GM21529 (cell line): ENCODE data around the gene NRSN2.
A peak's percentile ranks its signal among the peaks of the same experiment; 100 is the strongest.
"Not testable (repeated sequence)": the region's sequence is repeated elsewhere in the genome, so short reads cannot be mapped to it uniquely, and the experiment has no call there.

ENCODE experiments used
- ATAC-seq: cut with Tn5 transposase; IDR thresholded peaks from one replicate; pipeline ENCODE4 v1.9.1; 2021; ENCODE audit not compliant: unreplicated experiment

NRSN2 gene

GRCh38 chr20:325045-325888 is 21.6 kb upstream of the NRSN2 start, which contains the start of gene SOX12:
Gene SOX12 (plus strand): TSS chr20:325552. CDS start chr20:325925, 373 bp downstream.
- ATAC-seq = peak; percentile 74

- ATAC-seq = no peak
Observed at GRCh38 chr20:325889-326644, 20.8 kb upstream of the NRSN2 start.

GRCh38 chr20:326645-327185 is 20.2 kb upstream of the NRSN2 start:
- no peak for ATAC-seq

GRCh38 chr20:327186-328026 is 19.5 kb upstream of the NRSN2 start:
- ATAC-seq = peak; percentile 21

GRCh38 chr20:328027-328974 is 18.6 kb upstream of the NRSN2 start:
- ATAC-seq = no peak

DNA sequence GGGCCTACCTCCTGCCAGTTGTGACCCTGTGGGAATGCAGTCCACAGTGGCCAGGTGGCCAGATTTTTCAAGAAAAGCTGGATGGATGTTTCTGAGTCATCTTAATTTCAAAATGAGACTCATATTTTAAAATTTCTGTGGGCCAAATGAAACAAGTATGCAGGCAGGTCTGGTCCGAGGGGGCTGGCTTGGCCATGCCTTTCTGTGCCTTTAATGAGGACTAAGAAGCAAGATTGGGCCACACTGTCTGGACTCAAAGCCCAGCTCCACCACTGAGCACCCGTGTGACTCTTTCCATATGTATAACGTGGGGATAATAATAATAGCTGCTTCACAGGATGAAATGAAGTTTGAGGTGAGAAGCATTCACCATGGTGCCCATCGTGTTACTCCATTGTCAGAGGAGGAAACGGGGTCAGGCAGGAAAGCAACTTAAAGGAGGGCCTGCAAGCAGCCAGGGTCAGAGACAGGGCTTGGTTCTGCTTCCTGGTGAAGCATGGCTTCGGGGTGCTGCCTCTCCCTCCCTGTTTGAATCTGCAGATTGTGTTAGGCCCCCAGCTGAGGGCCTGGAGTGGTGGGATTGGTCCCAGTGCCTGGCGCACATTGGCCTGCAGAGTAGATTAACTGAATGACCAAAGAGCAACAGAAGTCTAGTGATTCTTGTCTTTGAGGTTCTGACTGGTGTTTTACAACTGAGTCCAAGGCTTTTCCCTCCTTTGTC is 17.8 kb upstream of the NRSN2 start:
- no peak for ATAC-seq

GRCh38 chr20:329851-330232 is 17.1 kb upstream of the NRSN2 start:
- no peak for ATAC-seq

DNA sequence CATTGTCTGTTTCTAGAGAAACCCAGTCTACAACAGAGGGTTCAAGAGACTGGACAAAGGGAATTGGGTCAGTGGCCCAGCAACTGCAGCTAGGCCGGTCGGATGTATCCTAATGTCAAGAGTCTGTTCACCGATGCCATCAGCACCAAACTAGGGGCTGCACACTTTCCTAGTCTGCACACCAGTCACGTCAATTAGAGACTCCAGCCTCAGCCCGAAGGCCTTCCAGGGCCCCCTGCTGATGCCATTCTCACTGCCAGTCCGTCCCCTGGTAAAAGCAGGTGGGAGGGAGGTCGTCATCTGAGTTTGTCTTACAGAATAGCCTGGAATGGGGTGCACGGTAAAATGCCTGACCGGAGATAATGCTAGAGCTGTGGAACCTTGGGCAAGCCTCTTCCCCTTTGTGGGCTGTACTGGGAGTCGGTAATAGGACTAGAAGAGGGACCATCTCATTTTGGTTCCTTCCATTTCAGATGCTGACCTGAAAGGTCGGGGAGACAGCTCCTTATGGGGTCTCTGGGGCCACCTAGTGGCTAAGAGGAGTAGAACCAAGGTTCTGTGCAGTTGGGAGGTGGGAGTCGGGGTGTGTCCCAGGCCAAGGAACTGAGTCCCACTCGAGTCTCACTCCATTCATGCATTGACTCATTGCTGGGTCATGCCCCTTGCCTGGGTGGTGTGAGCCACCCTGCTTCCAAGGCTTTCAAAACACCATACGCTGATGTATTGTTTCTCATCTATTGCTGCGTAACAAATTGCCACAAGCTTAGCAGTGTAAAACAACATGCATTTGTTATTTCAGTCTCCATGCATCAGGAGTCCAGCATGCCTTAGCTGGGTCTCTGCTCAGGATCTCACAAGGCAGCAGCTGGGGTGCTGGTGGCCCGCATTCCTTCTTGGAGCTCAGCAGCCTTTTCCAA is 16.4 kb upstream of the NRSN2 start:
- ATAC-seq = peak; percentile 32

- ATAC-seq = no peak
Observed at GRCh38 chr20:334578-334977, 12.3 kb upstream of the NRSN2 start.

DNA sequence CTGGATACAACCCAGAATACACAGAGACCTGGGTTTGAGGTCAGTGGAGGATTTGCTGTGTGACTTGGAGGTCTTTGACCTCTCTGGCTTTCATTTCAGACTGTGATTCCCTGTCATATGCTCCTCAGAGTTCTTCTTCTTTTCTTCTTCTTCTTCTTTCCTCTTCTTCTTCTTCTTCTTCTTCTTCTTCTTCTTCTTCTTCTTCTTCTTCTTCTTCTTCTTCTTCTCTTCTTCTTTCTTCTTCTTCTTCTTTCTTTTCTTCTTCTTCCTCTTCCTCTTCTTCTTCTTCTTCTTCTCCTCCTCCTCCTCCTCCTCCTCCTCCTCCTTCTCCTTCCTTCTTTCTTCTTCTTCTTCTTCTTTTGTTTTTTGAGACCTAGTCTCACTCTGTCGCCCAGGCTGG is 10.9 kb upstream of the NRSN2 start:
- ATAC-seq = not testable (repeated sequence)

- ATAC-seq = no peak
Observed at GRCh38 chr20:341682-342081, 5.2 kb upstream of the NRSN2 start.

DNA sequence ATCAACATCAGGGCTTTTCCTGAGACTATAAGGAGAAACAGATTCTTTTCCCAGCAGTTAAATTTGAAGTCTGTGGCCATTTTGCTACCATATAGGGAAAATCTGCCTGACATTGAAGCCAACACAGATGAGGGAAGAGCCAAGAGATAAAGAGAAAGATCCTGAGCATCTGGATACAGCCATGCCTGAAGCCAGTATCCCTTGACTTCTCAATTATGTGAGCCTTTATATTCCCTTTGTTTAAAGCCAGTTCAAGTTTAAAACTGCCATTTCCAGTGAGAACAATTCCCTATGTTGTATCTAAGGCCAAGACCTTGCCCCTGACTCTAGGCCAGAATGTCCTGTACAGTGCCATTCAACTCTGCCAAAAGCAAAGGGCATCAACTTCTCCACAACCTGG is 3.8 kb upstream of the NRSN2 start:
- no peak for ATAC-seq

DNA sequence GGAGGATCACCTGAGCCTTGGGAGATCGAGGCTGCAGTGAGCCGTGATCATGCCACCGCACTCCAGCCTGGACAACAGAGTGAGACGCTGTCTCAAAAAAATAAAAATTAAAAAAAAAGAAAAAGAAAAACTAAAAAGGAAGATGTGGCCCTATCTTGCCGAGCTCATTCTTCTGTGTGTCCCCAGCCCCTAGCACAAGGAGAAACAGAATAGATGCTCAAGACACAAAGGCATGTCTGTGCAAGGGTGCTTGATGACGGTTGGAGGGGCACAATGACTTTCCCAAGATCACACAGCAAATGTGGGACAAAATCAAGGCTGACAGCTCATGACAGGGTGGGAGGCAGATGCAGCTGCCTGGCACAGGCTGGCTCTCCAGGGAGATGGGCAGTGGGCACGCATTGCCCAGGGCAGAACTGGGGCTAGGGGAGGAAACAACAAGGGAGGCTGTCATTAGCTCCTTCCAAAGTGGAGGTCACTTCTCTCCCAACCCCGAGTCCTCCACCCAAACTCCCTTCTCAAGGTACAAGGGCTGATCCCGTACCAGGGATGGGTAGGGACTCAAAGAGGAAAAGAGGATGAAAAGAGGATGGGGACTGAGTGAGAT is 775 bp upstream of the NRSN2 start:
- no peak for ATAC-seq

- ATAC-seq = peak; percentile 7
Observed at GRCh38 chr20:347317-347639, 367 bp downstream of the NRSN2 start.

GRCh38 chr20:347640-348484 is 951 bp downstream of the NRSN2 start:
- peak; percentile 79 for ATAC-seq

DNA sequence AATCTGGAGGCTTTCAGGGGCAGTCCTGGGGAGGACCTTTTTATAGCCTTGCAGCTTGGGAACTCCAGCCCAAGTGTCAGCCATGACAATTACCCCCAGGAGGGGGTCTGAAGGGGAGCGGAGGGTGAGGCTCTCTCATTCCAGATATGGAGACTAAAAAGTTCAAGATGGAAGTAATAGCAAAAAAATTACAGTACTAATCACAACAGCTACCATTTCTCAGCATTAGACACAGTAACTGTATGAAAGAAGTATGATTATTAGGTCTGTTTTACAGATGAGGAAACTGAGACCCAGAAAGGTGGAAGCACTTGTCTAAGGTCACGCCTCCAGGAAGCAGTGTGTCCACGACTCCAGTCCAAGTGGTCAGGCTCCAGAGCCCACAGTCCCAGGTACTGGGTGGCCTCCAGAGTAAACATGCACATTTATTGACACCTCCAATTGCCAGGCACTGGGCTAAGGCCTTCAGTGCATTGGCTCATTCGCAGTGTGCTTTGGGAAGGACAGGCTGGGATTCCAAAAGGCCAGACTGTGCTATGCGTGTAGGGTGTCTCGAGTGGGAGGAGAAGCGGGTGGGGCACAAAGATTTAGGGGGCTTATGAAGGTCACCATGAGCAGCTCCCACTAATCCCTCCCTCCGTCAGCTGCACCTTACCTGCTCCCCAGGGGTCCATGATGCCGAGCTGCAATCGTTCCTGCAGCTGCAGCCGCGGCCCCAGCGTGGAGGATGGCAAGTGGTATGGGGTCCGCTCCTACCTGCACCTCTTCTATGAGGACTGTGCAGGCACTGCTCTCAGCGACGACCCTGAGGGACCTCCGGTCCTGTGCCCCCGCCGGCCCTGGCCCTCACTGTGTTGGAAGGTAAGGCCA is 2.3 kb downstream of the NRSN2 start:
- no peak for ATAC-seq
